H1 (cell line): ENCODE results near the gene FADS6. TPM values are rescaled to one million over a fixed set of nuclear protein-coding genes. Genes with fewer than 3 reads are reported as not detected.

Source experiments
- CTCF ChIA-PET: fragments of 300-600 bp; sonication (Branson Sonifier 250); formaldehyde crosslinking; loops from one replicate; lab custom pipeline; 2021; ENCODE audit not compliant: partially characterized antibody; lab: Charles Lee
- POLR2A ChIA-PET: fragments of 300-600 bp; sonication (Branson Sonifier 250); formaldehyde crosslinking; loops from one replicate; lab custom pipeline; 2021; ENCODE audit warnings: inconsistent platforms; ENCODE audit not compliant: partially characterized antibody; lab: Charles Lee
- DNase-seq, 2 experiments: peaks; one replicate each; pipeline versions ENCODE4 v3.0.0 to v3.0.0-alpha.2; 2010 to 2022; ENCODE audit warnings: low spot score in 2 of 2, low read depth in 1 of 2, mixed read lengths in 1 of 2
- FAIRE-seq: peaks from 2 replicates; lab custom pipeline; 2011; peaks lifted over from hg19 to GRCh38; lab: Jason Lieb, UNC
- H2AFZ ChIP-seq: 2 replicates; pipeline ENCODE4 v1.8.1; 2012; ENCODE audit warnings: low read length, inconsistent platforms
- H2AK5ac ChIP-seq: 2 replicates; pipeline ENCODE4 v1.6.1; 2013; ENCODE audit warnings: low read depth, low read length
- H2BK120ac ChIP-seq: replicated peaks from 2 replicates; pipeline ENCODE3; 2013; ENCODE audit warnings: low read depth, low read length, inconsistent platforms
- H2BK12ac ChIP-seq: 2 replicates; pipeline ENCODE4 v1.6.1; 2013; ENCODE audit warnings: low read depth, low read length
- H2BK15ac ChIP-seq: 2 replicates; pipeline ENCODE4 v1.6.1; 2013; ENCODE audit warnings: low read length
- H2BK20ac ChIP-seq: 2 replicates; pipeline ENCODE4 v1.6.1; 2013; ENCODE audit warnings: low read length
- H2BK5ac ChIP-seq: 2 replicates; pipeline ENCODE4 v1.6.1; 2013; ENCODE audit warnings: low read depth, low read length
- H3K14ac ChIP-seq: 2 replicates; pipeline ENCODE4 v1.6.1; 2013; ENCODE audit warnings: inconsistent platforms; ENCODE audit not compliant: insufficient read length
- H3K18ac ChIP-seq: 2 replicates; pipeline ENCODE4 v1.6.1; 2013; ENCODE audit warnings: low read length; ENCODE audit errors: extremely low read depth
- H3K23ac ChIP-seq: 2 replicates; pipeline ENCODE4 v1.6.1; 2013; ENCODE audit warnings: inconsistent platforms; ENCODE audit not compliant: insufficient read length
- H3K23me2 ChIP-seq: 2 replicates; pipeline ENCODE4 v1.6.1; 2013; ENCODE audit warnings: low read depth, low read length
- H3K27ac ChIP-seq: 2 replicates; pipeline ENCODE4 v1.6.1; 2011; ENCODE audit warnings: low read depth, low read length, inconsistent platforms
- H3K27me3 ChIP-seq, 4 experiments: replicated peaks in 1 of 4; 1 replicate in 1 of 4; 2 replicates in 3 of 4; pipeline versions ENCODE4 v1.6.1 to v1.8.1; 2011 to 2013; ENCODE audit warnings: low read length in 3 of 4, mild to moderate bottlenecking in 3 of 4, inconsistent platforms in 2 of 4, mixed read lengths in 2 of 4, moderate library complexity in 1 of 4; ENCODE audit not compliant: control insufficient read depth in 3 of 4, insufficient read depth in 3 of 4; ENCODE audit errors: extremely low read depth in 1 of 4
- H3K36me3 ChIP-seq, 4 experiments: 2 replicates each; pipeline versions ENCODE4 v1.6.1 to v1.8.1; 2011 to 2013; ENCODE audit warnings: mild to moderate bottlenecking in 4 of 4, low read length in 3 of 4, moderate library complexity in 2 of 4, control low read depth in 1 of 4, inconsistent platforms in 1 of 4; ENCODE audit not compliant: insufficient read depth in 4 of 4, control insufficient read depth in 2 of 4
- H3K4ac ChIP-seq: replicated peaks from 2 replicates; pipeline ENCODE3; 2013; ENCODE audit warnings: low read length, low read depth, mixed read lengths, inconsistent platforms; ENCODE audit not compliant: insufficient read length
- H3K4me1 ChIP-seq, 4 experiments: replicated peaks in 1 of 4; 1 replicate in 1 of 4; 2 replicates in 3 of 4; pipeline versions ENCODE4 v1.6.1 to v1.8.1; 2011 to 2013; ENCODE audit warnings: low read length in 3 of 4, inconsistent platforms in 2 of 4, mixed read lengths in 1 of 4; ENCODE audit not compliant: insufficient read depth in 4 of 4, control insufficient read depth in 3 of 4
- H3K4me2 ChIP-seq, 2 experiments: 2 replicates each; pipeline versions ENCODE4 v1.6.1 to v1.8.1; 2011 to 2013; ENCODE audit warnings: low read depth in 2 of 2, low read length in 2 of 2, control low read depth in 1 of 2, inconsistent platforms in 1 of 2, mild to moderate bottlenecking in 1 of 2; ENCODE audit not compliant: insufficient read depth in 1 of 2
- H3K4me3 ChIP-seq, 4 experiments: fragments of 200-600, 300-600 bp in 1 of 4; sonication (generic), shearing (Covaris generic), sonication (Bioruptor Twin) in 1 of 4; 2 replicates each; pipeline versions ENCODE4 v1.5.1 to v1.8.1; 2011 to 2016; ENCODE audit warnings: low read length in 4 of 4, low read depth in 3 of 4, control low read depth in 2 of 4, inconsistent platforms in 2 of 4, mild to moderate bottlenecking in 2 of 4, mixed read lengths in 1 of 4, moderate library complexity in 1 of 4; ENCODE audit not compliant: insufficient read depth in 2 of 4; ENCODE audit errors: extremely low read depth in 1 of 4
- H3K56ac ChIP-seq: replicated peaks from 2 replicates; pipeline ENCODE3; 2013; ENCODE audit warnings: low read depth, mild to moderate bottlenecking, mixed read lengths, low read length, inconsistent platforms; ENCODE audit not compliant: insufficient read length
- H3K79me1 ChIP-seq: 2 replicates; pipeline ENCODE4 v1.6.1; 2013; ENCODE audit warnings: low read depth, low read length, control low read depth
- H3K79me2 ChIP-seq, 2 experiments: 2 replicates each; pipeline versions ENCODE4 v1.6.1 to v1.8.1; 2012 to 2013; ENCODE audit warnings: low read length in 2 of 2, mild to moderate bottlenecking in 2 of 2, inconsistent platforms in 1 of 2; ENCODE audit not compliant: insufficient read depth in 2 of 2, control insufficient read depth in 1 of 2
- H3K9ac ChIP-seq, 4 experiments: replicated peaks in 1 of 4; 1 replicate in 1 of 4; 2 replicates in 3 of 4; pipeline versions ENCODE4 v1.6.1 to v1.8.1; 2011 to 2013; ENCODE audit warnings: low read depth in 3 of 4, low read length in 3 of 4, control low read depth in 2 of 4, mild to moderate bottlenecking in 2 of 4, moderate library complexity in 2 of 4, inconsistent platforms in 1 of 4; ENCODE audit errors: extremely low read depth in 1 of 4
- H3K9me3 ChIP-seq, 2 experiments: 2 replicates each; pipeline versions ENCODE4 v1.6.1 to v1.8.1; 2012 to 2013; ENCODE audit warnings: mild to moderate bottlenecking in 2 of 2, moderate library complexity in 2 of 2, control low read depth in 1 of 2, inconsistent platforms in 1 of 2, low read depth in 1 of 2, low read length in 1 of 2, mixed read lengths in 1 of 2; ENCODE audit not compliant: insufficient read depth in 2 of 2
- H4K20me1 ChIP-seq, 2 experiments: replicated peaks in 1 of 2; 2 replicates each; pipeline versions ENCODE3 to v1.8.1; 2011 to 2013; ENCODE audit warnings: inconsistent platforms in 2 of 2, low read length in 2 of 2, mild to moderate bottlenecking in 1 of 2; ENCODE audit not compliant: insufficient read depth in 2 of 2, control insufficient read depth in 1 of 2
- H4K5ac ChIP-seq: 2 replicates; pipeline ENCODE4 v1.6.1; 2013; ENCODE audit warnings: low read length, low read depth, mixed read lengths, inconsistent platforms; ENCODE audit not compliant: insufficient read length
- H4K8ac ChIP-seq: 2 replicates; pipeline ENCODE4 v1.8.0; 2013; ENCODE audit warnings: mild to moderate bottlenecking, moderate library complexity, low read length, inconsistent platforms; ENCODE audit not compliant: insufficient read depth; ENCODE audit errors: extremely low read depth
- H4K91ac ChIP-seq: replicated peaks from 2 replicates; pipeline ENCODE3; 2013; ENCODE audit warnings: low read length, mixed read lengths, inconsistent platforms; ENCODE audit not compliant: insufficient read length
- CBX5 ChIP-seq: fragments of 300-800, 300-1000 bp; sonication (generic); IDR thresholded peaks from 2 replicates; pipeline ENCODE4 v1.7.1; 2016; ENCODE audit warnings: antibody characterized with exemption, low read length, low read depth
- CBX8 ChIP-seq: fragments of 300-800, 300-1000 bp; sonication (generic); IDR thresholded peaks from 2 replicates; pipeline ENCODE4 v1.7.1; 2016; ENCODE audit warnings: low read depth, low read length, borderline replicate concordance
- CTBP2 ChIP-seq: IDR thresholded peaks from 2 replicates; pipeline ENCODE4 v1.7.0; 2011; ENCODE audit warnings: borderline replicate concordance, mild to moderate bottlenecking, moderate library complexity, mixed read lengths, low read length; ENCODE audit not compliant: insufficient read depth, insufficient read length
- KDM4A ChIP-seq: IDR thresholded peaks from one replicate; pipeline ENCODE4 v1.7.1; 2012; ENCODE audit warnings: low read depth, mild to moderate bottlenecking, moderate library complexity, low read length, inconsistent platforms; ENCODE audit not compliant: severe bottlenecking
- PHF8 ChIP-seq: fragments of 200-600 bp; sonication (generic); conservative IDR thresholded peaks from 2 replicates; pipeline ENCODE4 v1.7.1; 2012; ENCODE audit warnings: low read depth, mild to moderate bottlenecking, inconsistent platforms, low read length, moderate library complexity
- POLR2A ChIP-seq, 2 experiments: IDR thresholded peaks; 1 replicate in 1 of 2; 2 replicates in 1 of 2; pipeline ENCODE4 v1.6.1; 2011; ENCODE audit warnings: low read depth in 2 of 2, low read length in 2 of 2, mild to moderate bottlenecking in 2 of 2; ENCODE audit errors: control extremely low read depth in 1 of 2
- RBBP5 ChIP-seq: IDR thresholded peaks from 2 replicates; pipeline ENCODE4 v1.7.1; 2012; ENCODE audit warnings: low read depth, mild to moderate bottlenecking, inconsistent platforms, low read length, moderate library complexity, borderline replicate concordance
- RNF2 ChIP-seq: fragments of 200-900, 300-1000 bp; sonication (generic); IDR thresholded peaks from 2 replicates; pipeline ENCODE4 v1.7.1; 2016; ENCODE audit warnings: borderline replicate concordance, low read depth, mild to moderate bottlenecking, antibody characterized with exemption, low read length; ENCODE audit not compliant: poor library complexity, severe bottlenecking; ENCODE audit errors: missing control alignments
- SRF ChIP-seq: IDR thresholded peaks from 2 replicates; pipeline ENCODE4 v1.6.1; 2011; ENCODE audit warnings: mild to moderate bottlenecking, low read depth, low read length, moderate library complexity
- TEAD4 ChIP-seq: IDR thresholded peaks from 2 replicates; pipeline ENCODE4 v1.6.1; 2012; ENCODE audit warnings: low read depth, low read length, inconsistent platforms, mixed read lengths
- YY1 ChIP-seq: IDR thresholded peaks from 2 replicates; pipeline ENCODE4 v1.6.1; 2011; ENCODE audit warnings: low read depth, mild to moderate bottlenecking, low read length
- WGBS, 2 experiments: shearing (Covaris generic) in 1 of 2; methylation state at CpG; one replicate each; pipeline versions ENCODE4 v1.1.6 to v1.1.7; 2013 to 2015; ENCODE audit warnings: low lambda C conversion rate in 2 of 2, mixed read lengths in 2 of 2, inconsistent platforms in 1 of 2, low coverage in 1 of 2, missing lambda C conversion rate in 1 of 2; ENCODE audit not compliant: insufficient replicate concordance in 2 of 2, insufficient coverage in 1 of 2, insufficient read length in 1 of 2; ENCODE audit errors: extremely low coverage in 1 of 2, missing lambda C conversion rate in 1 of 2; 5-methylcytosine and 5-hydroxymethylcytosine counted together
- polyA plus RNA-seq, 7 experiments: library from polyadenylated mRNA; depleted of rRNA in 3 of 7; stranded (reverse) in 5 of 7; unstranded in 2 of 7; fragments of >200 nt in 5 of 7; fragments of 200-250 nt in 2 of 7; gene quantifications; 1 replicate in 5 of 7; 2 replicates in 1 of 7; 4 replicates in 1 of 7; pipeline versions ENCODE4 v1.2.1 to v1.2.3, GENCODE V29; 2011 to 2013; ENCODE audit warnings: missing spikeins in 2 of 7, mixed read lengths in 2 of 7
- total RNA-seq: library from RNA; stranded (reverse); fragmentation: NEBNext Ultra II Directional; extraction: Animal tissue kit (Norgen Biotek cat#: 25700); gene quantifications from 2 replicates; pipeline ENCODE4 v1.2.1, GENCODE V29; 2021

FADS6 gene
- total and polyA plus RNA-seq, 2 of the 8 experiments (the other 6 are each of a cell fraction or from before 2014, with no cell fraction given): 0.56 to 2.5 TPM

DNA sequence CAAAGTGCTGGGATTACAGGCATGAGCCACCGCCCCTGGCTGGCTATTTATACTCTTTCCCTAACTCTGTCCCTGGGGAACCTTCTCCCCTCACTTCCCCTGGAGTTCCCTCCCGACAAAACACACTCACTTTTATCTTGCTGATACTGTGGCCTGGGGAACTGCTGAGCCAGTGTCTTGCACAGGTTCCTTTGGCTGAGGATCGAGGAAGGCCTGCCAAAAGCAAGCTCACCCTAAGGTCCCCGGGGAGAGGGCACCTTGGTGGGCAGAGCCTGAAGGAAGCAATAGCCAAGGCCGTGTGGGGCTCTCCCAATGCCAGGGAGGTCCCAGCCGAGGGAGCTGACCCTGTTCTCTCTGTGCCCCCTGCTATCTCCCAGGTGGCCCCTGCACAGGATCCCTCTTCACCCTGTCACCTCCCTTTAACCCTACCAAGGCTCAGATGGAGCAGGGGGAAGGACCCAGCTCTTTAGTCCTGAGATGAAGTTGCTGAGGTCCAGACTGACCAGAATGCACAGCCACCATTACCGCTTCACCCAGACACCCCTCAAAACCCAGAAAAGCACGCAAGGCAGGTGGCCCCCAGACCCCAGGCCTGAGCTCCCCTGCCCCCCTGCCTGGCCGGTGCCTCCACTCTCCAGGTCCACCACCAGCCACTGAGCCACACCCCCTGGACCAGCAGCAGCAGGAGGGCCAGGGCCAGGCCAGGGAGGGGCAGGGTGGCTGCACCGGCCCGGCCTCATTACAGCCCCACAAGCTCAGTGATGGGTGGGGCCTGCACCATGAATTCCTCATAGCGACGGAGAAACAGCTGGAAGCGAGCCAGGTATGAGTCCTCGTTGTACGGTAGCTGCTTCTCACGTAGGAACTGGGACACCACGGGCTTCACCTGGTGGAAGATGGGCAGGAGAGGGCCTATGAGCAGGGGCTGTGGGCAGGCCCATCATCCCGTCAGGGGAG, 15.6 kb downstream of the FADS6 start:
- no peak overlapping the region for H3K18ac ChIP-seq
- 82% methylated on average over 17 of the region's 19 CpGs; no CpG with 5 or more reads in 1 of the 2 experiments for WGBS, 2 experiments
- H4K20me1 ChIP-seq: no peaks in the 10 kb centered on the region
- no peaks in the 10 kb centered on the region for H3K36me3 ChIP-seq
- no peak overlapping the region for H2BK120ac ChIP-seq
- H2BK20ac ChIP-seq: no peak overlapping the region
- no peak overlapping the region for H2AK5ac ChIP-seq
- no peak overlapping the region for H3K56ac ChIP-seq
- H3K4me3 ChIP-seq: no peak overlapping the region
- no peak overlapping the region for H3K14ac ChIP-seq
- H2BK15ac ChIP-seq: no peak overlapping the region
- H3K4ac ChIP-seq: no peak overlapping the region
- no peaks in the 10 kb centered on the region for H3K23me2 ChIP-seq
- H3K79me1 ChIP-seq: no peaks in the 10 kb centered on the region
- CTCF ChIA-PET: interaction anchor here (0.7 to 81.0 kb wide), 6 partner anchors 9 to 59 kb away, joined by 3 to 2981 read pairs (median 4); partner anchors contain the start of genes GRIN2C and NAT9
- H4K5ac ChIP-seq: no peak overlapping the region
- H3K27ac ChIP-seq: no peak overlapping the region; the same call in 1 of the 2 replicates
- no peak overlapping the region for H2AFZ ChIP-seq
- H2BK5ac ChIP-seq: no peak overlapping the region
- no peaks in the 10 kb centered on the region for H3K9me3 ChIP-seq
- no peak overlapping the region for H3K4me2 ChIP-seq
- no peaks in the 10 kb centered on the region for H3K79me2 ChIP-seq
- H3K23ac ChIP-seq: no peak overlapping the region
- peaks cover 0 to 1% (median 0%) of the 10 kb centered on the region in 4 experiments; a peak in 1 of 7 replicates for H3K27me3 ChIP-seq
- FAIRE-seq (no peak), DNase-seq (no peak)
- H3K9ac ChIP-seq: no peak overlapping the region
- peaks cover 0 to 8% (median 3%) of the 10 kb centered on the region in 4 experiments; a peak in 5 of 7 replicates for H3K4me1 ChIP-seq
- no peak overlapping the region for H4K8ac ChIP-seq
- POLR2A ChIA-PET: interaction anchor here (1.1 kb wide), 1 partner anchor 14 kb away, joined by 3 read pairs; no protein-coding TSS in a partner anchor
- H2BK12ac ChIP-seq: 0 out of 2 replicates have a peak overlapping the region, but pooled peaks have one; percentile 20
- no peak overlapping the region for H4K91ac ChIP-seq
- TF ChIP-seq YY1 (no peak), RNF2 (no peak), CTBP2 (no peak), PHF8 (no peak), POLR2A (IDR thresholded peaks at IDR 0.05; ENCODE audit: control extremely low read depth in 1 of 2, low read depth in 2 of 2, low read length in 2 of 2) (no peak), SRF (no peak), RBBP5 (no peak), CBX5 (no peak), TEAD4 (no peak), CBX8 (no peak), KDM4A (no peak)
